T-helper 1 cell (primary cell): ENCODE measurements around the gene ADAD2.

Source experiments
- DNase-seq, 5 donors: peaks; one replicate each; pipeline ENCODE4 v3.0.0-alpha.2; 2012 to 2020

ADAD2 gene

GRCh38 chr16:84226026-84226425 is 35.1 kb downstream of the ADAD2 start:
- DNase-seq = no peak

- DNase-seq = no peak
Observed at GRCh38 chr16:84227548-84227947, 36.6 kb downstream of the ADAD2 start.

- no peak for DNase-seq
Observed at GRCh38 chr16:84228256-84228838, 37.4 kb downstream of the ADAD2 start.

GRCh38 chr16:84229471-84229870 is 38.5 kb downstream of the ADAD2 start:
- DNase-seq = no peak

- DNase-seq = no peak
Observed at GRCh38 chr16:84232060-84232459, 41.1 kb downstream of the ADAD2 start.

GRCh38 chr16:84232969-84233368 is 42.0 kb downstream of the ADAD2 start:
- no peak for DNase-seq

- no peak for DNase-seq
Observed at GRCh38 chr16:84233748-84234147, 42.8 kb downstream of the ADAD2 start.

GRCh38 chr16:84234321-84235241 is 43.6 kb downstream of the ADAD2 start:
- DNase-seq = no peak

- DNase-seq = no peak
Observed at GRCh38 chr16:84236671-84237070, 45.7 kb downstream of the ADAD2 start.

GRCh38 chr16:84237994-84238750 is 47.2 kb downstream of the ADAD2 start:
- DNase-seq = no peak

GRCh38 chr16:84239141-84239769 is 48.3 kb downstream of the ADAD2 start:
- DNase-seq = no peak

GRCh38 chr16:84239909-84240308 is 49.0 kb downstream of the ADAD2 start, which contains the start of gene KCNG4:
Gene KCNG4 (minus strand): TSS chr16:84240012. CDS start chr16:84237485, 2,527 bp downstream.
- DNase-seq = no peak

- no peak for DNase-seq
Observed at GRCh38 chr16:84240455-84240854, 49.5 kb downstream of the ADAD2 start.

- no peak for DNase-seq
Observed at GRCh38 chr16:84241778-84242177, 50.8 kb downstream of the ADAD2 start.

- DNase-seq = no peak
Observed at GRCh38 chr16:84242839-84243238, 51.9 kb downstream of the ADAD2 start.

- DNase-seq = no peak
Observed at GRCh38 chr16:84243732-84244131, 52.8 kb downstream of the ADAD2 start.

GRCh38 chr16:84244728-84245127 is 53.8 kb downstream of the ADAD2 start:
- no peak for DNase-seq

- DNase-seq = no peak
Observed at GRCh38 chr16:84245956-84246678, 55.2 kb downstream of the ADAD2 start.

- no peak for DNase-seq
Observed at GRCh38 chr16:84246679-84247077, 55.7 kb downstream of the ADAD2 start.
